PC-9 (cell line): ENCODE results near the gene VSX1. TPM values are rescaled to one million over a fixed set of nuclear protein-coding genes. Genes with fewer than 3 reads are reported as not detected.

Source experiments
- BruUV-seq: library from RNA; stranded (reverse); fragments of 400-500 nt; replicated peaks from 2 replicates; lab custom pipeline; 2021; lab: Mats Ljungman, UMichigan
- CTCF ChIA-PET: fragments of 300-600 bp; sonication (Branson Sonifier 250); formaldehyde crosslinking; loops from one replicate; lab custom pipeline; 2022; ENCODE audit warnings: antibody characterized with exemption; lab: Charles Lee
- POLR2A ChIA-PET: fragments of 300-600 bp; sonication (Branson Sonifier 250); formaldehyde crosslinking; loops from one replicate; lab custom pipeline; 2022; ENCODE audit warnings: antibody characterized with exemption; ENCODE audit not compliant: unreplicated experiment; lab: Charles Lee
- DNase-seq, 2 experiments: peaks; one replicate each; pipeline versions ENCODE4 v3.0.0 to v3.0.0-alpha.2; 2015 to 2022; ENCODE audit warnings: mixed read lengths in 1 of 2
- H2AFZ ChIP-seq: fragments of 200-600 bp; sonication (generic); 2 replicates; pipeline ENCODE4 v1.8.1; 2017; ENCODE audit warnings: antibody characterized with exemption
- H3F3A ChIP-seq: fragments of 200-600 bp; sonication (generic); 2 replicates; pipeline ENCODE4 v1.8.1; 2017; ENCODE audit warnings: antibody characterized with exemption, mild to moderate bottlenecking, low read depth; ENCODE audit not compliant: insufficient read depth
- H3K27ac ChIP-seq: fragments of 200-600 bp; sonication (generic); 2 replicates; pipeline ENCODE4 v1.6.1; 2016; ENCODE audit warnings: mixed run types
- H3K27me3 ChIP-seq: fragments of 200-600 bp; sonication (generic); 2 replicates; pipeline ENCODE4 v1.6.1; 2016; ENCODE audit warnings: low read depth, mixed run types; ENCODE audit not compliant: insufficient read depth
- H3K36me3 ChIP-seq: fragments of 200-600 bp; sonication (generic); 2 replicates; pipeline ENCODE4 v1.6.1; 2016; ENCODE audit warnings: low read depth, mixed run types
- H3K4me1 ChIP-seq: fragments of 200-600 bp; sonication (generic); replicated peaks from 2 replicates; pipeline ENCODE4 v1.6.1; 2016; ENCODE audit warnings: mixed run types; ENCODE audit not compliant: insufficient read depth
- H3K4me2 ChIP-seq: fragments of 200-600 bp; sonication (generic); 2 replicates; pipeline ENCODE4 v1.6.1; 2017; ENCODE audit warnings: mixed run types
- H3K4me3 ChIP-seq: fragments of 200-600 bp; sonication (generic); 2 replicates; pipeline ENCODE4 v1.6.1; 2016; ENCODE audit warnings: mixed run types
- H3K79me2 ChIP-seq: fragments of 200-600 bp; sonication (generic); 2 replicates; pipeline ENCODE4 v1.6.1; 2017; ENCODE audit warnings: low read depth, mixed run types
- H3K9me2 ChIP-seq: fragments of 200-600 bp; sonication (generic); 2 replicates; pipeline ENCODE4 v1.8.1; 2017; ENCODE audit warnings: mild to moderate bottlenecking; ENCODE audit not compliant: insufficient read depth
- H3K9me3 ChIP-seq: fragments of 200-600 bp; sonication (generic); 2 replicates; pipeline ENCODE4 v1.8.1; 2016; ENCODE audit warnings: low read depth; ENCODE audit not compliant: insufficient read depth
- H4K20me1 ChIP-seq: fragments of 200-600 bp; sonication (generic); 2 replicates; pipeline ENCODE4 v1.8.1; 2017; ENCODE audit not compliant: insufficient read depth
- EZH2 ChIP-seq: fragments of 200-600 bp; sonication (generic); IDR thresholded peaks from 2 replicates; pipeline ENCODE4 v1.8.0; 2017; ENCODE audit warnings: antibody characterized with exemption, low read depth
- intact Hi-C: fragments of 100-400 bp; cut with micrococcal nuclease; formaldehyde crosslinking; loops from one replicate; pipeline ENCODE4 v1.10.0; 2022; ENCODE audit not compliant: unreplicated experiment
- total RNA-seq: library from RNA; stranded (reverse); gene quantifications from 2 replicates; pipeline ENCODE4 v1.2.3, GENCODE V29; 2021
- TF ChIP-seq, protein P1 (sequence below): fragments of 200-600 bp; sonication (generic); conservative IDR thresholded peaks from 2 replicates; pipeline ENCODE4 v1.6.1; 2017; ENCODE audit warnings: mixed run types, antibody characterized with exemption, mild to moderate bottlenecking, moderate library complexity

VSX1 gene
- total RNA-seq, 1 experiment from 2014 or later, result 1.5 TPM

GRCh38 chr20:25054096-25054820, 27.7 kb downstream of the VSX1 start:
- peaks cover 16% of the 10 kb centered on the region; the same call in 1 of the 2 replicates for H3K79me2 ChIP-seq
- intact Hi-C loops, result no loop called here
- H3K4me1 ChIP-seq, result peaks cover 32% of the 10 kb centered on the region
- peaks cover 9% of the 10 kb centered on the region; the same call in 1 of the 2 replicates for H3F3A ChIP-seq
- no peaks in the 10 kb centered on the region for H3K9me3 ChIP-seq
- no peak overlapping the region for H3K27ac ChIP-seq
- H3K4me3 ChIP-seq, result no peak overlapping the region
- no TSS peak for BruUV-seq
- TF ChIP-seq EZH2, result no peak
- TF ChIP-seq, protein P1, sequence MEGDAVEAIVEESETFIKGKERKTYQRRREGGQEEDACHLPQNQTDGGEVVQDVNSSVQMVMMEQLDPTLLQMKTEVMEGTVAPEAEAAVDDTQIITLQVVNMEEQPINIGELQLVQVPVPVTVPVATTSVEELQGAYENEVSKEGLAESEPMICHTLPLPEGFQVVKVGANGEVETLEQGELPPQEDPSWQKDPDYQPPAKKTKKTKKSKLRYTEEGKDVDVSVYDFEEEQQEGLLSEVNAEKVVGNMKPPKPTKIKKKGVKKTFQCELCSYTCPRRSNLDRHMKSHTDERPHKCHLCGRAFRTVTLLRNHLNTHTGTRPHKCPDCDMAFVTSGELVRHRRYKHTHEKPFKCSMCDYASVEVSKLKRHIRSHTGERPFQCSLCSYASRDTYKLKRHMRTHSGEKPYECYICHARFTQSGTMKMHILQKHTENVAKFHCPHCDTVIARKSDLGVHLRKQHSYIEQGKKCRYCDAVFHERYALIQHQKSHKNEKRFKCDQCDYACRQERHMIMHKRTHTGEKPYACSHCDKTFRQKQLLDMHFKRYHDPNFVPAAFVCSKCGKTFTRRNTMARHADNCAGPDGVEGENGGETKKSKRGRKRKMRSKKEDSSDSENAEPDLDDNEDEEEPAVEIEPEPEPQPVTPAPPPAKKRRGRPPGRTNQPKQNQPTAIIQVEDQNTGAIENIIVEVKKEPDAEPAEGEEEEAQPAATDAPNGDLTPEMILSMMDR, result no peak
- ChIA-PET POLR2A (no interaction called here), CTCF (interaction anchor here (0.6 kb wide), 1 partner anchor 58 kb away, joined by 3 read pairs; no protein-coding TSS in a partner anchor)
- H4K20me1 ChIP-seq, result peaks cover 4% of the 10 kb centered on the region; the same call in 1 of the 2 replicates
- no peaks in the 10 kb centered on the region for H3K36me3 ChIP-seq
- H3K4me2 ChIP-seq, result no peak overlapping the region
- H3K9me2 ChIP-seq, result no peaks in the 10 kb centered on the region
- H2AFZ ChIP-seq, result no peak overlapping the region
- peak in 1 of 2 experiments; percentile 23 for DNase-seq
- no peaks in the 10 kb centered on the region for H3K27me3 ChIP-seq

DNA sequence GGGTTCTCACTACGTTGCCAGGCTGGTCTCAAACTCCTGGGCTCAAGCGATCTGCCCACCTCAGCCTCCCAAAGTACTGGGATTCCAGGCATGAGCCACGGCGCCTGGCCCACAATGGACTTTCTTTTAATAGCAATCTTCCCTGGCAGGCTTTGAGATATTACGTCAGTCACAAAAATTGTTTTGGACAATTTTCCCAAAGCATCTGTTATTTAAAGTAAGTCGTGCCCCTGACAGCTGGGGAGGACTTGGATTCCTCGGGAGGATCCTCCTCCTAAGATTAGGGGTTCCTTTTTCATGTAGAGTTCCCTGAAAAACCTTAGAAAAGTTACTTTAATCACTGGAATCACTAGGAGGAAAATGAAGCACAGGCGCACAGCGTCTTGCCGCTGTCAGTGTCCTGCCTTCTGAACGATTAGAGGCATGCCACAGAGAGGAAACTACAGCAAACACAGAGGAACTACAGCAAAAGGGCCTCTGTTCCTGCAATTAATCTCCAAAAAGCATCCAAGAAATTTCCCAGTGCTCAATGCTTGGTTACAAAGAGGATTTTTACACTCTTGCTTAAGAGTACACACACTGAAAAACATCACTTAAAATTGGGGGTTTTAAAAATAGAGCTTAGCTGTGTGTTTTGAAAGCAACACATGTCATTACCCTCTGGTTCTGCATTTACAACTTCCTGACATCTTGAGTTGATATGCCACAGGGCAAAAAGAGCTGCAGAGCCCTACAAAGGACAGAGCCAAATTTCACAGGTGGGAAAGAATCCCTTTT, 28.5 kb downstream of the VSX1 start:
- H3K9me3 ChIP-seq, result no peaks in the 10 kb centered on the region
- H4K20me1 ChIP-seq, result peaks cover 4% of the 10 kb centered on the region; the same call in 1 of the 2 replicates
- H3K9me2 ChIP-seq, result no peaks in the 10 kb centered on the region
- peaks cover 16% of the 10 kb centered on the region; the same call in 1 of the 2 replicates for H3K79me2 ChIP-seq
- peaks cover 5% of the 10 kb centered on the region; the same call in 1 of the 2 replicates for H3F3A ChIP-seq
- peaks cover 29% of the 10 kb centered on the region for H3K4me1 ChIP-seq
- H3K27ac ChIP-seq, result no peak overlapping the region
- ChIA-PET CTCF (no interaction called here), POLR2A (no interaction called here)
- no TSS peak for BruUV-seq
- DNase-seq, result peak in 1 of 2 experiments; percentile 17
- H3K27me3 ChIP-seq, result no peaks in the 10 kb centered on the region
- TF ChIP-seq, protein P1, result no peak
- no peak for TF ChIP-seq EZH2
- no peaks in the 10 kb centered on the region for H3K36me3 ChIP-seq
- no peak overlapping the region for H3K4me2 ChIP-seq
- no peak overlapping the region for H2AFZ ChIP-seq
- intact Hi-C loops, result no loop called here
- no peak overlapping the region for H3K4me3 ChIP-seq

DNA sequence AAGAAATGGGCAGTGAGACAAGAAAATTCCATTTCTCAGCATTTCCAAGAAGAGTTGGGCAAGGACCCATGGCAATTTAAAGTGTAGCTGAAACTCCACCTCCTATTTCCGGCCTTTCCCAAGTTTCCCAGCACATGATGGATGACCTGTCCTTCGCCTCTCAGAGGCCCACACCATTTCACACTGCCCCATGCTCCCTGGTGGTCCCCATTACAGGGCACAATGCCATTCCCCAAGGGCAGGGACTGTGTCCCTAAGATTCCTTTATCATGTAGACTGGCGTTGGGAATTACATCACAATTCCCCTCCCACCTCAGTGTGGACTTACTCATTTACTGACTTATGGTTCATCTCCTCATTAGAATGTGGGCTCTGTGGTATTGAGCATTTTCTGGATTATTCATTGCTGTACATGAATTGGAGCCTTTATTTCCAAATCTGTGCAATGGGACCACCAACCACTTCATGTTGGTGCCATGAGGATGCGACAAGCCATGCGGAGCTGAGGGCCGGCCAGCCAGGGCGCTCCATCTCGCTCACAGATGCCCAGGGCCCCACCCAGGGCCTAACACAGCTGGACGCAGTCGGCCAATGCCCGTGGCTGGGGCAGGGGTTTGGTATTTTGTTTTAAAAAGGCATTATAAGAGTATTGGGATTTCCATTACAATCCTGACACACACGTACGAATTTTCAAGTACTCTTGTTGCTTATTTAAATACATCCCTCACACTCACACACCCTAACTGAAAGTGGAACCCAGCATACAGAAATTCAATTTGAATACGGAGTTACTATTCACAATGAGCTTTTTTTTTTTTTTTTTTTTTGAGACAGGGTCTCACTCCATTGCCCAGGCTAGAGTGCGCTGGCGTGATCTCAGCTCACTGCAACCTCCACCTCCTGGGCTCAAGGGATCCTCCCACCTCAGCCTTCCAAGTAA, 29.4 kb downstream of the VSX1 start:
- intact Hi-C loops, result no loop called here
- no peaks in the 10 kb centered on the region for H3K9me2 ChIP-seq
- H3K79me2 ChIP-seq, result peaks cover 16% of the 10 kb centered on the region; the same call in 1 of the 2 replicates
- no peaks in the 10 kb centered on the region for H3K9me3 ChIP-seq
- no peak overlapping the region for H3K4me3 ChIP-seq
- no peak overlapping the region for H2AFZ ChIP-seq
- H3K4me2 ChIP-seq, result no peak overlapping the region
- no TSS peak for BruUV-seq
- DNase-seq, result peak in 1 of 2 experiments; percentile 26
- ChIA-PET POLR2A (no interaction called here), CTCF (interaction anchor here (0.6 kb wide), 1 partner anchor 35 kb away, joined by 3 read pairs; no protein-coding TSS in a partner anchor)
- no peaks in the 10 kb centered on the region for H3K36me3 ChIP-seq
- H3K27ac ChIP-seq, result no peak overlapping the region
- peaks cover 4% of the 10 kb centered on the region; the same call in 1 of the 2 replicates for H4K20me1 ChIP-seq
- TF ChIP-seq, protein P1, result no peak
- no peak for TF ChIP-seq EZH2
- peaks cover 5% of the 10 kb centered on the region; the same call in 1 of the 2 replicates for H3F3A ChIP-seq
- H3K4me1 ChIP-seq, result peaks cover 31% of the 10 kb centered on the region
- no peaks in the 10 kb centered on the region for H3K27me3 ChIP-seq
